Activated T-cell treated with anti-CD3 and anti-CD28 coated beads, Interleukin-2, amount 50 U/mL, for 4 hours (primary cell): ENCODE data around the gene NCAM2. TPM values are rescaled to one million over a fixed set of nuclear protein-coding genes. Genes with fewer than 3 reads are reported as not detected.

ENCODE experiments used
- ATAC-seq, 2 donors: fragments of 200-7000 bp; cut with Tn5 transposase; one replicate each; pipeline ENCODE4 v1.10.0; 2021
- DNase-seq: peaks from one replicate; pipeline ENCODE4 v3.0.0-alpha.2; 2020
- H3K27me3 Mint-ChIP-seq: one replicate; pipeline ENCODE4 v1.8.0; 2021; ENCODE audit warnings: low read depth, mixed read lengths
- H3K36me3 Mint-ChIP-seq: one replicate; pipeline ENCODE4 v1.8.0; 2022; ENCODE audit warnings: mixed read lengths; ENCODE audit not compliant: insufficient read depth
- H3K4me1 Mint-ChIP-seq: one replicate; pipeline ENCODE4 v1.8.0; 2021; ENCODE audit warnings: low read depth, mixed read lengths
- H3K4me3 Mint-ChIP-seq: one replicate; pipeline ENCODE4 v1.8.0; 2021; ENCODE audit warnings: mild to moderate bottlenecking, moderate library complexity, mixed read lengths
- H3K9me3 Mint-ChIP-seq: one replicate; pipeline ENCODE4 v1.8.0; 2021; ENCODE audit warnings: mixed read lengths
- total RNA-seq, 3 donors: library from RNA; stranded (reverse); gene quantifications; one replicate each; pipeline ENCODE4 v1.2.1, GENCODE V29; 2021

The NCAM2 gene
- total RNA-seq, 3 donors from 2014 or later = not detected

DNA sequence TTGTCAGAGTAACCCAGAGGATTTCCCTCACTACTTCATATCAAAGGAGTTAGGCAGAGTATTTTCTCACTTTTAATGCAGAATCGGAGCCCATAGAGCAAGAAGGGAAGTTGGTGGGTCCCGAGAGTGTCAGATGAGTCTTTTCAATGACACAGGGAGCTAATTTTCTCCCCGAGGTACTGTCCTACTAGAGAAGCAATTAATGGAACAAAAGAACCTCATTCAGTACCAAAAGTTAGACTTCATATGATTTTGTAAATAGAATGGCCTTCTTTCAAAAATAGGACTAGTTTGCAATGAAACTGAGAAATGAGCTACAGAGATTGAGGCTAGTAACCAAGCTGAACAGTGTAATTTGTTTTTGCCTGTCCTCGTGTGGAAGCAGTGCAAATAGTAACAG lies 3.9 kb downstream of the NCAM2 start:
- no peak for ATAC-seq
- H3K36me3 Mint-ChIP-seq = no peaks in the 10 kb centered on the region

DNA sequence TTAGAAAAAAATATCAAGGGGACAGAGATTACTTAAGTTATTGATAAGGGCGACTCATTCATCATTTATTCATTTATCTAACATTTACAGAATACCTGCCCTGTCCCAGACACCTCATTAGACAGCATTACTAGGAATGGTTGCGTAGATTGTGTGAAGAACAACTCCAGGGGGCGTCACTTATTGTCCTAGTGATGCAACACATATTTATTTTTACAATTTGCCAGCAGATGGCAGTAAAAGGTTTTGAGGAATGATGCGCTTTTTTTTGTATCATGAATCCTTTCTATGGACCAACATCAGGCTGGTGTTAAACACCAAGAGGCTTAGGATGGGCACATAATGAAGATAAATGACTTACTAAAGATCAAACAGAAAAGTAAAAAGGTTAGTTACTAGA lies 5.5 kb downstream of the NCAM2 start:
- no peak overlapping the region for H3K4me3 Mint-ChIP-seq
- no peaks in the 10 kb centered on the region for H3K9me3 Mint-ChIP-seq
- ATAC-seq (no peak), DNase-seq (no peak)
- peaks cover 23% of the 10 kb centered on the region for H3K27me3 Mint-ChIP-seq
- peaks cover 3% of the 10 kb centered on the region for H3K4me1 Mint-ChIP-seq
- no peaks in the 10 kb centered on the region for H3K36me3 Mint-ChIP-seq

More for the DNA sequence above, 3.9 kb downstream of the NCAM2 start:
- Mint-ChIP-seq H3K27me3 (peaks cover 30% of the 10 kb centered on the region), H3K4me3 (no peak overlapping the region), H3K4me1 (peaks cover 10% of the 10 kb centered on the region), H3K9me3 (no peaks in the 10 kb centered on the region)
- no peak for DNase-seq

DNA sequence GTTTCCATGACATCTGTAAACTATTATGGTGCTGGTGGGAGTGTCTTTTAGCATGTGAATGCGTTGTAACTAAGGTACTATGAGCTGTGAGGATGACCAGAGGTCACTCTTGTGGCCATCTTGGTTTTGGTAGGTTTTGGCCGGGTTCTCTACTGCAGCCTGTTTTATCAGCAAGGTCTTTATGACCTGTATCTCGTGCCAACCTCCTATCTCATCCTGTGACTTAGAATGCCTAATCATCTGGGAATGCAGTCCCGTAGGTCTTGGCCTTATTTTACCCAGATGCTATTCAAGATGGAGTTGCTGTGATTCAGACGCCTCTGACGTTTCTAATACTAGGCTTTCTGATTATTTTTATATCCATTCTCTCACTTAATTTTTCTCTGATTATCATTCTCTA lies 9.4 kb downstream of the NCAM2 start:
- ATAC-seq (no peak), DNase-seq (no peak)
- no peaks in the 10 kb centered on the region for H3K4me1 Mint-ChIP-seq
- H3K27me3 Mint-ChIP-seq = peaks cover 3% of the 10 kb centered on the region
- H3K36me3 Mint-ChIP-seq = no peaks in the 10 kb centered on the region
- no peak overlapping the region for H3K4me3 Mint-ChIP-seq
- H3K9me3 Mint-ChIP-seq = no peaks in the 10 kb centered on the region

DNA sequence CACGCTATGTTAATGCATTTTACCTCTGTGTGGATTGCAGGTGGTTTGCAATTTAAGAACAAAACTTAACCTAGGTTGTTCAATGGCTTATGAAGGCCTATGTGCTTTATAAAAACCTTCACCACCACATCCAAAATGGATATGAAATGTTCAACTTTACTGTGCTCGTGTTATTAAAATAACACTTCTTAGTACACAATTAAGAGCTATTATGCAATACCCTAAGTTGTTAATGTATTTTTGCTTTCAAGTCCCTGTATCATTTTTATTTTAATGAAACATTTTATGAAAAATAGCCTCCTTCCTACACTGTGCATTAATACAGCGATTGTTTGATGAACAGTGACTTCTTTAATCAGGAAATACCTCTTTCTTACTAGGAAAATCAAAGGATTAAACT lies 12.0 kb downstream of the NCAM2 start:
- DNase-seq = no peak
- no peaks in the 10 kb centered on the region for H3K9me3 Mint-ChIP-seq
- no peaks in the 10 kb centered on the region for H3K4me1 Mint-ChIP-seq
- no peaks in the 10 kb centered on the region for H3K36me3 Mint-ChIP-seq
- H3K4me3 Mint-ChIP-seq = no peak overlapping the region
- no peaks in the 10 kb centered on the region for H3K27me3 Mint-ChIP-seq
- no peak for ATAC-seq

DNA sequence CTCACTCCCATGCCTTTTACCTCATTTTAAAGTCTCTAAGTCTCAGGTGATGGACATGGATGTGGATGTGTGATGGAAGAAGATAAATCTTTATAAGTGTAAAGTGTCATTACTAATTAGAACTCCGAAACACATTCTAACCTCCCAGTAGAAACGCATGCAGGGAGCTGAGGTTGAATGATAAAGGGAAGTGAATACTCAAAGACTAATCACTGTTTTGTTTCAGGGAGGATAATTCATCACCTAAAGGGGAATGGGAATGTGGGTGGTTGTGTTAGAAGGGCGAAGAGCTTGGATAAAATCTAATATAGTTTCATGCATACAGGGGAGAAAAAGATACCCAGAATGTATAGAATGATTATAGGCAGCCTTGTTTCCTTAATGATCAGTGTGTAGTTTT lies 12.5 kb downstream of the NCAM2 start:
- no peak overlapping the region for H3K4me3 Mint-ChIP-seq
- ATAC-seq = no peak

DNA sequence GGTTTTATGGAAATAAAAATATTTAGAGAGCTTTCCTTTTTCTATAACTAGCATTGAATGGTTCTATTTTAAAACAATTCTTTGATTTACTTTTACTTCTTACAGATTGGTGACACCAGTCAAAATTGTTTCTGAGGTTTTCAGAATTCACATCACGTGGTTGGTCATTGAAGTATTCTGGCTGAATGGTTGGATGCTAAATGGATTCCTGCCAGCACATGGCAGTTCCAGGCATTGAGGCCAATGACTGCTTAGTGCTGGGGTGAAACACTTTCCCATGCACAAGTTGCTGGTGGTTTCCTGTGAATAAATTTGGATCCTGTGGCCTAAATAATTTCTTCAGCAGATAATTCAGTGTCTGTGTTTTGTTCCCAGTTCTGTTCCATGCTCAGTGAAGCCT lies 20.6 kb downstream of the NCAM2 start:
- H3K27me3 Mint-ChIP-seq = no peaks in the 10 kb centered on the region
- H3K4me3 Mint-ChIP-seq = no peak overlapping the region
- H3K4me1 Mint-ChIP-seq = no peaks in the 10 kb centered on the region

More for the DNA sequence above, 12.5 kb downstream of the NCAM2 start:
- Mint-ChIP-seq H3K9me3 (no peaks in the 10 kb centered on the region), H3K4me1 (no peaks in the 10 kb centered on the region), H3K36me3 (no peaks in the 10 kb centered on the region), H3K27me3 (no peaks in the 10 kb centered on the region)
- DNase-seq = no peak

GRCh38 chr21:21019681-21020080 lies 21.5 kb downstream of the NCAM2 start:
- Mint-ChIP-seq H3K9me3 (no peaks in the 10 kb centered on the region), H3K4me1 (no peaks in the 10 kb centered on the region), H3K27me3 (no peaks in the 10 kb centered on the region), H3K4me3 (no peak overlapping the region), H3K36me3 (no peaks in the 10 kb centered on the region)
- ATAC-seq = no peak
- no peak for DNase-seq

More for the DNA sequence above, 20.6 kb downstream of the NCAM2 start:
- H3K36me3 Mint-ChIP-seq = no peaks in the 10 kb centered on the region
- DNase-seq (no peak), ATAC-seq (no peak)
- no peaks in the 10 kb centered on the region for H3K9me3 Mint-ChIP-seq

DNA sequence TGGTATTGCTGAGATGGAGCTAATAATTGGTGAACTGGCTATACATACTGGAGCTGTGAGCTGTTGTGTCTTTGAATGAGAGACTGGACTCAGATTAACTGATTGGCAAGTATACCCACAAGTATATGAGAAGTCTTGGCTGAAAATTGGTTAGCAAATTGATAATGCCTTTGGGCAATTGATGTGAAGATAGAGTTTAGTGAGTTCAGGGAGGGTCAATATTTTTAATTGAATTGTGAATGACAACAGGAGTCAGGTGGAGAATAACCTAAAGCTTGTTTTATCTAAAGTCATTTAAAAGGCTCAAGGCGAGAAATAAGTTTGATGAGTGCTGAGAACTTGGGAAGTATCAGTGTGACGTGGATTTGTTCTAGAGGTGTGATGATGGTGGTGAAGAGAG lies 27.5 kb downstream of the NCAM2 start:
- ATAC-seq (no peak), DNase-seq (no peak)
- Mint-ChIP-seq H3K36me3 (no peaks in the 10 kb centered on the region), H3K27me3 (no peaks in the 10 kb centered on the region), H3K9me3 (no peaks in the 10 kb centered on the region), H3K4me3 (no peak overlapping the region), H3K4me1 (no peaks in the 10 kb centered on the region)

GRCh38 chr21:21028275-21028820 lies 30.1 kb downstream of the NCAM2 start:
- Mint-ChIP-seq H3K4me3 (no peak overlapping the region), H3K27me3 (no peaks in the 10 kb centered on the region), H3K9me3 (no peaks in the 10 kb centered on the region), H3K4me1 (no peaks in the 10 kb centered on the region), H3K36me3 (no peaks in the 10 kb centered on the region)
- DNase-seq (no peak), ATAC-seq (no peak)

- Mint-ChIP-seq H3K36me3 (no peaks in the 10 kb centered on the region), H3K4me3 (no peak overlapping the region), H3K4me1 (no peaks in the 10 kb centered on the region), H3K9me3 (no peaks in the 10 kb centered on the region), H3K27me3 (no peaks in the 10 kb centered on the region)
- ATAC-seq (no peak), DNase-seq (no peak)
Measured at GRCh38 chr21:21029164-21029563, 31.0 kb downstream of the NCAM2 start.

- Mint-ChIP-seq H3K4me3 (no peak overlapping the region), H3K4me1 (no peaks in the 10 kb centered on the region)
Measured at GRCh38 chr21:21030311-21030710, 32.1 kb downstream of the NCAM2 start.

GRCh38 chr21:21034036-21034435 lies 35.8 kb downstream of the NCAM2 start:
- no peak for ATAC-seq
- Mint-ChIP-seq H3K36me3 (no peaks in the 10 kb centered on the region), H3K4me1 (no peaks in the 10 kb centered on the region), H3K4me3 (no peak overlapping the region), H3K27me3 (no peaks in the 10 kb centered on the region), H3K9me3 (no peaks in the 10 kb centered on the region)
- no peak for DNase-seq

More at GRCh38 chr21:21030311-21030710, 32.1 kb downstream of the NCAM2 start:
- Mint-ChIP-seq H3K9me3 (no peaks in the 10 kb centered on the region), H3K27me3 (no peaks in the 10 kb centered on the region), H3K36me3 (no peaks in the 10 kb centered on the region)
- no peak for ATAC-seq
- no peak for DNase-seq

GRCh38 chr21:21039624-21040170 lies 41.5 kb downstream of the NCAM2 start:
- DNase-seq (no peak), ATAC-seq (no peak)
- Mint-ChIP-seq H3K36me3 (no peaks in the 10 kb centered on the region), H3K4me1 (no peaks in the 10 kb centered on the region), H3K27me3 (no peaks in the 10 kb centered on the region), H3K9me3 (peaks cover 6% of the 10 kb centered on the region), H3K4me3 (no peak overlapping the region)

GRCh38 chr21:21045518-21045917 lies 47.3 kb downstream of the NCAM2 start:
- no peak for DNase-seq
- Mint-ChIP-seq H3K9me3 (peaks cover 9% of the 10 kb centered on the region), H3K4me3 (no peak overlapping the region), H3K4me1 (no peaks in the 10 kb centered on the region), H3K36me3 (no peaks in the 10 kb centered on the region), H3K27me3 (no peaks in the 10 kb centered on the region)
- no peak for ATAC-seq

- no peaks in the 10 kb centered on the region for H3K36me3 Mint-ChIP-seq
- H3K4me3 Mint-ChIP-seq = no peak overlapping the region
- ATAC-seq (no peak), DNase-seq (no peak)
- no peaks in the 10 kb centered on the region for H3K27me3 Mint-ChIP-seq
- H3K9me3 Mint-ChIP-seq = peaks cover 9% of the 10 kb centered on the region
- H3K4me1 Mint-ChIP-seq = no peaks in the 10 kb centered on the region
Measured at GRCh38 chr21:21046063-21046462, 47.9 kb downstream of the NCAM2 start.
